Stimulated activated naive CD4-positive, alpha-beta T cell treated with Interleukin-2 at 50 U/mL for 16 hours (primary cell): ENCODE measurements around the gene PSENEN.
"Not testable (repeated sequence)": the region's sequence is repeated elsewhere in the genome, so short reads cannot be mapped to it uniquely, and the experiment has no call there.

ENCODE experiments used
- DNase-seq: peaks from one replicate; lab custom pipeline; 2025; lab: John Stamatoyannopoulos, UW

PSENEN gene

DNA sequence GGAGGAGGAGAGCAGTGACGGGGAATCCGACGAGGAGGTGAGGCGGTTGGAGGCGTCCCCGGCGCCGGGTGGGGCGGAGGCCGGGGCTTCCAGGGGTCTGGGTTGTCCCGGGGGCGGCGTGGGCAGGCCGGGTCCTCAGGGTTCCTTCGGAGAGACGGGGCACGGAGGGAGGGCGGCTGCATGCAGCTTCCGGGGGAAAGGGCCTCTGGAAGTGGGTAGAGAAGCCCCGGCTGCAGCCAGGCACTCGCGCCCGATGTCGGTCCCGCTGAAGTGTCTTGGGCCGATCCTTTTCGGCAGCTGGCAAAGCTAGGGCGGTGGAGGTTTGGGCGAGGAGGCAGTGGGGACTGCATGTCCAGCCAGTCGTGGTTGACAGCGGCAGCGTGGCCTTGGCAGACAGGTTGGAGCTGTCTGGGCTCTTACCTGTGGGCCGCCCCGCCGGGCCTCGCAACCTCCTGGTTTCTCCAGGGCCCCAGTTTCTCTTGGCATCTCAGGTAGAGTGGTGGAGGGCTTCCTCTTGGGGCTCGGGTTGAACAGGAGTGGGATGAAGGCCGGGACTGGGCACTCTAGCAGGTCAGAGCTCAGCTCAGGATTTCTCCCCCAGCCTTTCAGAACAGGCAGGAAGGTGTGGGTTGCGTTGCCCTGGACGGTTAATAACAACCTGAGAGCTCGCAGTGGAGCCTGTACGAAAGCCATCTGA lies 27.0 kb upstream of the PSENEN start:
- peak; percentile 45 for DNase-seq

DNA sequence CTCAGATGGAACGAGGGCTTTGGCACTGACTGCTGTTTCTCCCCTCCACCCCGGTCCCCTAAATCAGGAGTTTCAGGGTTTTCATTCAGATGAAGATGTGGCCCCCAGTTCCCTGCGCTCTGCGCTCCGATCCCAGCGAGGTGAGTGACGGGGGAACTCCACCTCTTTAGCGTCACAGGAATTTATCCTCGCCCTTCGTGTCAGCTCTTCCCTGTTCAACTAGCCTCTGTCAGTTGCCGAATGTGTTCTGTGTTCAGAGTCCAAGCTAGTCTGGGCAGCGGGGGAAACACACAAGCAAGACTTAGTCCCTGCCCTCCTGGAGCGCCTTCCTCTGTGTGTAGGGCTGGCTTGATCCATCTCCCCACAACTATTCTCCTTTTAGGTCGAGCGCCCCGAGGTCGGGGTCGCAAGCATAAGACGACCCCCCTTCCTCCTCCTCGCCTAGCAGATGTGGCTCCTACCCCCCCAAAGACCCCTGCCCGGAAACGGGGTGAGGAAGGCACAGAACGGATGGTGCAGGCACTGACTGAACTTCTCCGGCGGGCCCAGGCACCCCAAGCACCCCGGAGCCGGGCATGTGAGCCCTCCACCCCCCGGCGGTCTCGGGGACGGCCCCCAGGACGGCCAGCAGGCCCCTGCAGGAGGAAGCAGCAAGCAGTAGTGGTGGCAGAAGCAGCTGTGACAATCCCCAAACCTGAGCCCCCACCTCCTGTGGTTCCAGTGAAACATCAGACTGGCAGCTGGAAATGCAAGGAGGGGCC lies 25.9 kb upstream of the PSENEN start:
- no peak for DNase-seq

DNA sequence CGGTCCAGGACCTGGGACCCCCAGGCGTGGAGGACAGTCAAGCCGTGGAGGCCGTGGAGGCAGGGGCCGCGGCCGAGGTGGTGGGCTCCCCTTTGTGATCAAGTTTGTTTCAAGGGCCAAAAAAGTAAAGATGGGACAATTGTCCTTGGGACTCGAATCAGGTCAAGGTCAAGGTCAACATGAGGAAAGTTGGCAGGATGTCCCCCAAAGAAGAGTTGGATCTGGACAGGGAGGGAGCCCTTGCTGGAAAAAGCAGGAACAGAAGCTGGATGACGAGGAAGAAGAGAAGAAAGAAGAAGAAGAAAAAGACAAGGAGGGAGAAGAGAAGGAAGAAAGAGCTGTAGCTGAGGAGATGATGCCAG lies 25.3 kb upstream of the PSENEN start:
- DNase-seq = no peak

DNA sequence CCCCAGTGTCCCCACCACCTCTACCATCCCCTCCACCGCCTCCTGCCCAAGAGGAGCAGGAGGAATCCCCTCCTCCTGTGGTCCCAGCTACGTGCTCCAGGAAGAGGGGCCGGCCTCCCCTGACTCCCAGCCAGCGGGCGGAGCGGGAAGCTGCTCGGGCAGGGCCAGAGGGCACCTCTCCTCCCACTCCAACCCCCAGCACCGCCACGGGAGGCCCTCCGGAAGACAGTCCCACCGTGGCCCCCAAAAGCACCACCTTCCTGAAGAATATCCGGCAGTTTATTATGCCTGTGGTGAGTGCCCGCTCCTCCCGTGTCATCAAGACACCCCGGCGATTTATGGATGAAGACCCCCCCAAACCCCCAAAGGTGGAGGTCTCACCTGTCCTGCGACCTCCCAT lies 24.8 kb upstream of the PSENEN start:
- DNase-seq = no peak

DNA sequence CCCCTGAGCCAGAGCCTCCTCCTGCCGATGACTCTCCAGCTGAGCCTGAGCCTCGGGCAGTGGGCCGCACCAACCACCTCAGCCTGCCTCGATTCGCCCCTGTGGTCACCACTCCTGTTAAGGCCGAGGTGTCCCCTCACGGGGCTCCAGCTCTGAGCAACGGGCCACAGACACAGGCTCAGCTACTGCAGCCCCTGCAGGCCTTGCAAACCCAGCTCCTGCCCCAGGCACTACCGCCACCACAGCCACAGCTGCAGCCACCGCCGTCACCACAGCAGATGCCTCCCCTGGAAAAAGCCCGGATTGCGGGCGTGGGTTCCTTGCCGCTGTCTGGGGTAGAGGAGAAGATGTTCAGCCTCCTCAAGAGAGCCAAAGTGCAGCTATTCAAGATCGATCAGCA lies 24.1 kb upstream of the PSENEN start:
- no peak for DNase-seq

DNA sequence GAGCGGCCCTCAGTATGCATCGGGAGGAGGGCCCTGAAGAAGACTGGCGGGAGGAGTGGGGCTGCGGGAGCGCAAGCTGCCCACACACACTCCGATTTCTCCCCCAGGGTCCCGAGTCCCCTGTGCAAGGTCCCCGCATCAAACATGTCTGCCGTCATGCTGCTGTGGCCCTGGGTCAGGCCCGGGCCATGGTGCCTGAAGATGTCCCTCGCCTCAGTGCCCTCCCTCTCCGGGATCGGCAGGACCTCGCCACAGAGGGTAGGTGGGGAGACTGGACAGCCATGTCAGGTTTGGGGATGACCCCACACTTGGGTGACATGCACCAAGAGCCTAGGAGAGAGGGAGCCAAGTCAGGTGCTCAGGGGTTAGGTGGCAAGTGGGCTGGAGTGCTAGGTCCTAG lies 23.0 kb upstream of the PSENEN start:
- DNase-seq = no peak

DNA sequence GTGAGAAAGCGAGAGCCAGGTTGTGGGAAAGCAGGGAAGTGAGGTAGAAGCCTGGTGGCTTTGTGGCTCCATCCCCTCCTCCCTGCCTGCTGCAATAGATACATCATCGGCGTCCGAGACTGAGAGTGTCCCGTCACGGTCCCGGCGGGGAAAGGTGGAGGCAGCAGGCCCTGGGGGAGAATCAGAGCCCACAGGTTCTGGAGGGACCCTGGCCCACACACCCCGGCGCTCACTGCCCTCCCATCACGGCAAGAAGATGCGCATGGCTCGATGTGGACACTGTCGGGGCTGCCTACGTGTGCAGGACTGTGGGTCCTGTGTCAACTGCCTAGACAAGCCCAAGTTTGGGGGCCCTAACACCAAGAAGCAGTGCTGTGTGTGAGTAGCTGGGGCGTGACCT lies 22.6 kb upstream of the PSENEN start:
- no peak for DNase-seq

DNA sequence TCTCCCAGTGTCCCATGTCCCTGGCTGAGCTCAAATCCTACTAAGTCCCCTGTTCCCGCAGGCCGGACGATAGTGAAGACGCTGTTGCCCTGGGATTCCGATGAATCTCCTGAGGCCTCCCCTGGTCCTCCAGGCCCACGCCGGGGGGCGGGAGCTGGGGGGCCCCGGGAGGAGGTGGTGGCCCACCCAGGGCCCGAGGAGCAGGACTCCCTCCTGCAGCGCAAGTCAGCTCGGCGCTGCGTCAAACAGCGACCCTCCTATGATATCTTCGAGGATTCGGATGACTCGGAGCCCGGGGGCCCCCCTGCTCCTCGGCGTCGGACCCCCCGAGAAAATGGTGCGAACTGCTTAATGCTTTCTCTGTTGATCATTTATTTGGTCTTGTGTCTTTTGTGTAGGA lies 21.8 kb upstream of the PSENEN start:
- no peak for DNase-seq

DNA sequence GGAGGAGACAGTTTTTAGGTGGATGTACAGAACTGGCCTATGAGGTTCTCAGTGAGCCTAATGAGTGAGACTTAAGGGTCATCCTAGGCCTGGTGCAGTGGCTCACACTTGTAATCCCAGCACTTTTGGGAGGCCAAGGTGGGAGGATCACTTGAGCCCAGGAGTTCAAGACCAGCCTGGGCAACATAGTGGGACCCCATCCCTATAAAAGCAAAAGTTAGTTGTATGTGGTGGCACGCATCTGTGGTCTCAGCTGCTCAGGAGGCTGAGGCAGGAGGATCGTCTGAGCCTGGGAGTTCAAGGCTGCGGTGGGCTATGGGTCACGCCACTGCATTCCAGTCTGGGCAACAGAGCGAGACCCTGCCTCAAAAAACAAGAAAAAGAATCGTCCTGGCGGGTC lies 21.3 kb upstream of the PSENEN start:
- DNase-seq = not testable (repeated sequence)

DNA sequence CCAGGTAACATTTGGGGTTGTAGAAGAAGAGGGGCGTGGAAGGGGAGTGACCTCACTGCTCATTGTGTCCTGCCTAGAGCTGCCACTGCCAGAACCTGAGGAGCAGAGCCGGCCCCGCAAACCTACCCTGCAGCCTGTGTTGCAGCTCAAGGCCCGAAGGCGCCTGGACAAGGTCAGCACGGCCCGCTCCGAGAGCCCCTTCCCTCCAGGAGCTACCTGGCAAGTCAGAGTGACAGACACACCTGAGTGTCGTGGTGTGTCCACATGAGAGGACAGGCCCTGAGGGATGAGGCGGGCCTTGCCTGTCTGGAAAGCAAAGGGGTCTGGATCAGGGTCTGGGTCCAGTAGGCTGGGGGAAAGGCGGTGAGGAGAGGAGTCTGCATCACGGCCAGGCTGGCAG lies 20.9 kb upstream of the PSENEN start:
- DNase-seq = no peak

DNA sequence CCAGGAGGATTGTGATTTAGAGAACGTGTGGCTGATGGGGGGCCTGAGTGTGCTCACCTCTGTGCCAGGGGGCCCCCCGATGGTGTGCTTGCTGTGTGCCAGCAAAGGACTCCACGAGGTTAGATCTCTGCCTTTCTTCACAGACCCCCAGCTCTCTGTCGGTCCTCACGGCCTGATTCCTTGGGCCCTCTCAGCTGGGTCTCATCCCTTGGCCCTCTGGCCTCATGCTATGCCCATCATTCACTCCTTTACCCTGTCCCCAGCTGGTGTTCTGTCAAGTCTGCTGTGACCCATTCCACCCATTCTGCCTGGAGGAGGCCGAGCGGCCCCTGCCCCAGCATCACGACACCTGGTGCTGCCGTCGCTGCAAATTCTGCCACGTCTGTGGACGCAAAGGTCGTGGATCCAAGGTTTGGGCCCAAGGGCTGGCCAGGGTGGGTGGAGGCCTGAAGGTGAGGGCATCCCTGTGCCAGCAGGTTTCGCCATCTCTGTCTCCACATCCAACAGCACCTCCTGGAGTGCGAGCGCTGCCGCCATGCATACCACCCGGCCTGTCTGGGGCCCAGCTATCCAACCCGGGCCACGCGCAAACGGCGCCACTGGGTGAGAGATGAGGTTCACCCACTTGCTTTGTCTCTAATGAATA lies 20.1 kb upstream of the PSENEN start:
- no peak for DNase-seq

DNA sequence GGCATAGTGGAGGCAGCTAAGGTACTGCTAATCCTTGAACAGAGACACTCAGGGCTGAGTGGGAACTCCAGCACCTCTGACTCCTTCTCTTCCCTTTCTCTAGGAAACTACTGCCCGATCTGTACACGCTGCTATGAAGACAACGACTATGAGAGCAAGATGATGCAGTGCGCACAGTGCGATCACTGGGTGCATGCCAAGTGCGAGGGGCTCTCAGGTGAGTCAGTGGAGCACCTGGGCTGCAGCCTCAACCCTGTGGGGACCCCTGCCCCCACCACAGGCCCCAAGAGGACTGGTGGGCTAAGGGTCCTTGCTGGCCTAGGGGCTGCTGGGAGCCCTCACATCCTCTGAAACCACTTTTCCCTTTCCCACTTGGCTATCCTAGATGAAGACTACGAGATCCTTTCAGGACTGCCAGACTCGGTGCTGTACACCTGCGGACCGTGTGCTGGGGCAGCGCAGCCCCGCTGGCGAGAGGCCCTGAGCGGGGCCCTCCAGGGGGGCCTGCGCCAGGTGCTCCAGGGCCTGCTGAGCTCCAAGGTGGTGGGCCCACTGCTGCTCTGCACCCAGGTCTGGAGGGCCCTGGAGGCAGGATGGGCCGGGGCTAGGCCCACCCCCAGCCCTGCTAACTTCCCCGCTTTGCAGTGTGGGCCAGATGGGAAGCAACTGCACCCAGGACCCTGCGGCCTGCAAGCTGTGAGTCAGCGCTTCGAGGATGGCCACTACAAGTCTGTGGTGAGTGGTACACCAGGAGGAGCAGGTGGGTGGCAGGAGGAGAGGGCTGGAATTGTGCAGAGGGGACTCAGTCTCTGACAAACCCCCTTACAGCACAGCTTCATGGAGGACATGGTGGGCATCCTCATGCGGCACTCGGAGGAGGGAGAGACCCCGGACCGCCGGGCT lies 18.1 kb upstream of the PSENEN start:
- DNase-seq = no peak

DNA sequence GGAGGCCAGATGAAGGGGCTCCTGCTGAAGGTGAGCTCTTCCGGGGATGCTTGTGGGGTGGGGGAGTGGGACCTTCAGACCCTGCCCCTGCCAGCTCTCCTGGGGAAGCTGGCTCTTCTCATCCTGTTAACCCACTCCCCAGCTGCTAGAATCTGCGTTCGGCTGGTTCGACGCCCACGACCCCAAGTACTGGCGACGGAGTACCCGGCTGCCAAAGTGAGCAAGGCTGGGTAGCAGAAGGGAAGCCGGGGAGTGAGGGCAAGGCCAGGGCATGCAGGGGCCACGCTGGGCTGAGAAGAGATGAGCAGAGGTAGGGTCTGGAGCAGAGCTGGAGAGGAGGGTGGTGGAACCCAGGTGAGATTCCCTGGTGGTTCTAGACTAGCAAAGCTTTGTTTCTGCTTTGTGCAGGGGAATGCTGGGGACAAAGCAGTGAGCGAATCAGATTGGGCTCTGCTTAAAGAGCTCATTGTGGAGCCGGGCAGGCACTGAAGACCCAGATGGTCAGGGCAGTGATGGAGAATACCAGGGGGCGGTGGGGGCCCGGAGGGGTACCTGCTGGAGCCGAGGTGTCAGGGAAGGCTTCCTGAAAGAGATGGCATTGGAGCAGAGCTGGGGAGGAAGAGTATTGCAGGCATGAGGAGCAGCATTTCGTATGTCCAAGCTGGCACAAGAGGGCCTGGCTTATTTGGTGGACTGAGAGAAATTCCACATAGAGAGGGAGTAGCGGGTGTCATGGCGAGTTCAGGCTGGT lies 17.3 kb upstream of the PSENEN start:
- no peak for DNase-seq

DNA sequence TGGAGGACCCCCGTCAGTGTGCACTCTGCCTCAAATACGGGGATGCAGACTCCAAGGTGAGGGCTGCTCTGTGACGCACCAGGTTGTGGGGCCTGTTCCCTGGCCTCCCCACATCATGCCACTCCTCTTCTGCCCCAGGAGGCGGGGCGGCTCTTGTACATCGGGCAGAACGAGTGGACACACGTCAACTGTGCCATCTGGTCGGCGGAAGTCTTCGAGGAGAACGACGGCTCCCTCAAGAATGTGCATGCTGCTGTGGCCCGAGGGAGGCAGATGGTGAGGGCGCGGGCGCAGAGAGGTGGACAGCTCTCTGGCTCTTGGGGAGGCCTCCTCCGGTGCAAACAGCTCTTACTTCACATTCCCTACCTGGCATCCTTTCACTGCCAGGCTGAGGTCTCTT lies 16.4 kb upstream of the PSENEN start:
- no peak for DNase-seq

DNA sequence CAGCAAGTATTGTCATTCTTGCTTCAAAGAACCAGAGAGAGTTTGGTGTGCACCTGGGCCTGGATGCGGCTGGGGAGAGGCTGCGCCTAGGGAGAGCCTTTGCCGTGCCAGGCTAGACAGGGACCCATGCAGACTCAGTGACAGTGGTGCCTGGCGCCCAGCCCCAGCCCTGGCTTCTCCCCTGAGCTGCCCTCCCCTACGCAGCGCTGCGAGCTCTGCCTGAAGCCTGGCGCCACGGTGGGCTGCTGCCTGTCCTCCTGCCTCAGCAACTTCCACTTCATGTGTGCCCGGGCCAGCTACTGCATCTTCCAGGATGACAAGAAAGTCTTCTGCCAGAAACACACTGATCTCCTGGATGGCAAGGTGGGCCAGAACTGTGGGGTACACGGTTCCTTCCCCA lies 15.7 kb upstream of the PSENEN start:
- no peak for DNase-seq

DNA sequence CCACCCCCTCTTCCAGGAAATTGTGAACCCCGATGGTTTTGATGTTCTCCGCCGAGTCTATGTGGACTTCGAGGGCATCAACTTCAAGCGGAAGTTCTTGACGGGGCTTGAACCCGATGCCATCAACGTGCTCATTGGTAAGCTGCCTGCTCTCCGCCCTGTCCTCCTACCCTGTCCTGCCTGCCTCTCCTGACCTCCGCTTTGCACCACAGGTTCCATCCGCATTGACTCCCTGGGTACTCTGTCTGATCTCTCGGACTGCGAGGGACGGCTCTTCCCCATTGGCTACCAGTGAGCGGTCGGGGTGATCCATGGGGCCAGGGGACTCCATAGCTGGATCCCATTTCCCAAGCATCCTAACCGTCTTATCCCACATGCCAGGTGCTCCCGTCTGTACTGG lies 15.1 kb upstream of the PSENEN start:
- DNase-seq = no peak

DNA sequence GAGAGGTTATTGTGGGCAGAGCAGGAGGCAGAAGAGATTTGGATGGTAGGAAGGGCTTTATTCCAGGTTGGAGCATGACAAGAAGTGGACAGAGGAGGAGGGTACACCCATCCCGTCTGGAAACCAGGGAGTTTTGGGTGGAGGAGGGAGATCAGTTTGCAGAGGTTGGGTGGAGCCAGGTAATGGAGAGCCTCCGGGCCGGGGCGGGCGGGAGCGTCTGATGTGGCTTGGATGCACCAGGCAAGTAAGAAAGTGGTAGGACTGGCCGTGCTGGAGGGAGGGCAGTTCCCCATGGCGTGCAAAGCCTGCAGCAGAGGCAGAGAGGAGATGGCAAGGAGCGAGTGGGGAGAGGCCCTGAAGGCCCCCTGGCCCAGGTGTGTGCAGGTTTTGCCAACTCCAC lies 14.1 kb upstream of the PSENEN start:
- no peak for DNase-seq

DNA sequence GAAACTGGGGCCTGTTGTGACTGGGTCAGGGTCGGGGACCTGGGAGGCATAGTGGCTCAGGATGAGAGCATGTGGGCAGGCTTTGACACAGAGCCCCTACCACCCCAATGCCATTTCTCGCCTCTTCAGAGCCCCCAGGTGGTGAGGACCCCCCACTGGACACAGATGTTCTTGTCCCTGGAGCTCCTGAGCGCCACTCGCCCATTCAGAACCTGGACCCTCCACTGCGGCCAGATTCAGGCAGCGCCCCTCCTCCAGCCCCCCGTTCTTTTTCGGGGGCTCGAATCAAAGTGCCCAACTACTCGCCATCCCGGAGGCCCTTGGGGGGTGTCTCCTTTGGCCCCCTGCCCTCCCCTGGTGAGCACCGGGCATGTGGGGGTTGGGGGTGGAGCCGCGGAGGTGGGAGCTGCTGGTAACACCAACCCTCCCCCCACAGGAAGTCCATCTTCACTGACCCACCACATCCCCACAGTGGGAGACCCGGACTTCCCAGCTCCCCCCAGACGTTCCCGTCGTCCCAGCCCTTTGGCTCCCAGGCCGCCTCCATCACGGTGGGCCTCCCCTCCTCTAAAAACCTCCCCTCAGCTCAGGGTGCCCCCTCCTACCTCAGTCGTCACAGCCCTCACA lies 13.6 kb upstream of the PSENEN start:
- DNase-seq = no peak

DNA sequence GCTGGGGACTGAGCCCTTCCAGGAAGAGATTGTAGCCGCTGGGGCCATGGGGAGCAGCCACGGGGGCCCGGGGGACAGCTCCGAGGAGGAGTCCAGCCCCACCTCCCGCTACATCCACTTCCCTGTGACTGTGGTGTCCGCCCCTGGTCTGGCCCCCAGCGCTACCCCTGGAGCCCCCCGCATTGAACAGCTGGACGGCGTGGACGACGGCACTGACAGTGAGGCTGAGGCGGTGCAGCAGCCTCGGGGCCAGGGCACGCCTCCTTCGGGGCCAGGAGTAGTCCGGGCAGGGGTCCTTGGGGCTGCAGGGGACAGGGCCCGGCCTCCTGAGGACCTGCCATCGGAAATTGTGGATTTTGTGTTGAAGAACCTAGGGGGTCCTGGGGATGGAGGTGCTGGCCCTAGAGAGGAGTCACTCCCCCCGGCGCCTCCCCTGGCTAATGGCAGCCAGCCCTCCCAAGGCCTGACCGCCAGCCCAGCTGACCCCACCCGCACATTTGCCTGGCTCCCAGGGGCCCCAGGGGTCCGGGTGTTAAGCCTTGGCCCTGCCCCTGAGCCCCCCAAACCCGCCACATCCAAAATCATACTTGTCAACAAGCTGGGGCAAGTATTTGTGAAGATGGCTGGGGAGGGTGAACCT lies 12.8 kb upstream of the PSENEN start:
- no peak for DNase-seq
